HL-60 (cell line): ENCODE measurements around the gene ISCU.

ENCODE experiments used
- DNase-seq, 2 experiments: peaks; one replicate each; pipeline ENCODE4 v3.0.0-alpha.2; 2010 to 2020; ENCODE audit warnings: low read depth in 1 of 2, low spot score in 1 of 2
- H3K27ac ChIP-seq: fragments of 250-450 bp; sonication (Bioruptor Pico); replicated peaks from 2 replicates; pipeline ENCODE4 v1.5.1; 2020; ENCODE audit warnings: mild to moderate bottlenecking, moderate library complexity
- H3K27me3 ChIP-seq: fragments of 250-450 bp; sonication (Bioruptor Pico); 2 replicates; pipeline ENCODE4 v1.5.1; 2021; ENCODE audit warnings: mild to moderate bottlenecking, moderate library complexity; ENCODE audit not compliant: insufficient read depth, poor library complexity, severe bottlenecking
- H3K4me3 ChIP-seq: replicated peaks from 2 replicates; pipeline ENCODE4 v1.5.1; 2011; ENCODE audit warnings: mild to moderate bottlenecking, control low read depth, low read length; ENCODE audit not compliant: insufficient read depth
- CTCF ChIP-seq: IDR thresholded peaks from one replicate; pipeline ENCODE4 v1.5.1; 2011; ENCODE audit warnings: low read length, control low read depth, inconsistent platforms; ENCODE audit not compliant: insufficient read depth
- GABPA ChIP-seq: IDR thresholded peaks from 2 replicates; pipeline ENCODE4 v1.6.1; 2012; ENCODE audit warnings: low read depth
- POLR2AphosphoS5 ChIP-seq: IDR thresholded peaks from 2 replicates; pipeline ENCODE4 v1.6.1; 2012; ENCODE audit warnings: low read depth
- REST ChIP-seq: IDR thresholded peaks from 2 replicates; pipeline ENCODE4 v1.6.1; 2012; ENCODE audit warnings: low read depth; ENCODE audit not compliant: insufficient replicate concordance
- SPI1 ChIP-seq: IDR thresholded peaks from 2 replicates; pipeline ENCODE4 v1.6.1; 2012; ENCODE audit warnings: low read depth, mild to moderate bottlenecking, borderline replicate concordance

Gene ISCU

GRCh38 chr12:108583991-108584390 is 21.6 kb downstream of the ISCU start:
- no peak for TF ChIP-seq CTCF
- TF ChIP-seq REST, result no peak
- no peak for TF ChIP-seq POLR2AphosphoS5
- no peak for TF ChIP-seq GABPA
- TF ChIP-seq SPI1, result no peak
- Histone ChIP-seq H3K27ac (no peak overlapping the region), H3K4me3 (no peak overlapping the region), H3K27me3 (no peaks in the 10 kb centered on the region)
- DNase-seq, result no peak

GRCh38 chr12:108584456-108585065 is 22.2 kb downstream of the ISCU start:
- no peaks in the 10 kb centered on the region for H3K27me3 ChIP-seq
- no peak overlapping the region for H3K27ac ChIP-seq
- H3K4me3 ChIP-seq, result no peak overlapping the region
- DNase-seq, result no peak
- TF ChIP-seq GABPA (no peak), POLR2AphosphoS5 (no peak), CTCF (no peak), REST (no peak), SPI1 (no peak)

GRCh38 chr12:108585864-108586263 is 23.5 kb downstream of the ISCU start:
- no peak for DNase-seq
- TF ChIP-seq GABPA (no peak), SPI1 (no peak), REST (no peak), POLR2AphosphoS5 (no peak), CTCF (no peak)

More at GRCh38 chr12:108585864-108586263, 23.5 kb downstream of the ISCU start:
- no peak overlapping the region for H3K4me3 ChIP-seq
- no peak overlapping the region for H3K27ac ChIP-seq
- H3K27me3 ChIP-seq, result no peaks in the 10 kb centered on the region
